ENCODE data around the gene PPM1H. TPM values are rescaled to one million over a fixed set of nuclear protein-coding genes. Genes with fewer than 3 reads are reported as not detected.
A peak's percentile ranks its signal among the peaks of the same experiment; 100 is the strongest.
"Not testable (repeated sequence)": the region's sequence is repeated elsewhere in the genome, so short reads cannot be mapped to it uniquely, and the experiment has no call there.

The PPM1H gene
- total RNA-seq, 1 donor from 2014 or later, result 4.5 TPM

GRCh38 chr12:62943779-62944395 lies 8.9 kb upstream of the PPM1H start:
- DNase-seq, result no peak

DNA sequence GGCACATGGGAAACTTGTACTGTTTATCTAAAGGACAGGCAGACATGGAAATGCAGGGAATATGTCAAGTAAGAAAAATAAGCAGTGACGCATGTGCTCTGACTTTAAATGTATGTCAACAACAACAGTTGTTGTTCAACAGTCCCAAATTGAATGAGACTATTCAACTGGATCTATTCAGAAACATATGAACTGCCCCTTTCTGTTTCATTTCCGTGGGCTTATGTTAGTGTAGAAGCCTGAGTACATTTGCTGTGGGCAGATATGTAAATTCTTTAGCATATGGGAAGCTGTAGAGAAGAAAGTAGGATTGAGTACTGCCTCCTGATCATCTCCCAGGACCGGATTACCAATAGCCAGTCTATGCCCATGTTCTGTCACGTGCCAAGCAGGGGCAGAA lies 7.4 kb upstream of the PPM1H start:
- not testable (repeated sequence) for DNase-seq

GRCh38 chr12:62934239-62934798 lies 631 bp downstream of the PPM1H start:
- DNase-seq, result peak; percentile 40

GRCh38 chr12:62933602-62934238 lies 1.2 kb downstream of the PPM1H start:
- peak; percentile 15 for DNase-seq

DNA sequence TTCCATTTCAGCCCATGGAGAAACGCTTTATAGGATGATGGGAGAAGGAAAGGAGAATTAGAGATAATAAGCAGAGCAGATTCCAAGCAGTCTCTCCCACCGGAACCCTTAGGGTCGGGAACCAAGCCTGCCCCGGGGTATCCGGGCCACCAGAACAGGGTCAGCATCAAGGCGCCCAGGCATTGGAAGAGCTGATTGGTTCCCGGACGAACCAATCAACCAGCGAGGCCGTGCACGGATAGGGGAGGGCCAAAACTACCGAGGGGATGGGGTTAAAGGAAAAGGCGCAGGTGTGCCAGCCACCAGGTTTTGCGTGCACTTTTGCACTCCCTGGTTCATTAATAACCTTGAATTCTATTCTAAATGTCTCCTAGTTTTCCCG lies 1.7 kb downstream of the PPM1H start:
- DNase-seq, result no peak

DNA sequence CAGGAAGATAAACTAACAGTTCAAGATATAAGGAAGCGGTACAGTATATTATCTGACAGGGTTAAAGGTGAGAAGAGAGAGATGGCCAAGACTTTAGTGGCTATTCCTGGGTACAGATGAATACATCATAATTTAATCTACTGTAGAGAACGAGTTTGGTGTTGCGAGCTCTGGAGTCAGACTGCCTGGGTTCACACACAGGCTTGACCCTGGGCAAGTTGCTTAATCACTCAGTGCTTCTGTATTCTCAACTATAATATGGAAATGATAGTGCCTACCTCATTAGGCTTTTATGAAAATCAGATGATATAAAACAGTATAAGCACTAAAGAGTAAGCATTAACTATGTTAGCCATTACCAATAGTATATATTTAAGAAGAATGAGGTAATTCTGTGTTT lies 3.5 kb downstream of the PPM1H start:
- DNase-seq, result no peak

- no peak for DNase-seq
Observed at GRCh38 chr12:62930546-62931425, 4.2 kb downstream of the PPM1H start.

DNA sequence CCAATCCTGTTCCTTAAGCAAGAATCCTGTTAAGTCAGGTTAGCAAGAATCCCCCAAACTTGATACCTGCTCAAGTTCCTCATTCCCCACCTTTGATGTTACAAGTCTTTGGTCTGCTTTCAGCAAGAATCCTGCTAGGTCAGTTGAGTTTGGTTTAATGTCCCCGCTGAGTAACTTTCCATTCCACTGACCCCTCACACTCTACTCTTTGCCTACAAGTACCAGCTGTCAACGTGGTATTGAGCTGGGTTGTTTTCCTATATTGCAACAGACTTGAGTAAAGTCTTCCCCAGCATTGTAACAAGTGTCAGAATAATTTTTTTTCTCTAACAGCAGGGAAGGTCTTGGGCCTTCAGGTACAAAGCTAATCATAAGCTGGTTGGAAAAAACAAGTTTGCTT lies 6.3 kb downstream of the PPM1H start:
- DNase-seq, result no peak

DNA sequence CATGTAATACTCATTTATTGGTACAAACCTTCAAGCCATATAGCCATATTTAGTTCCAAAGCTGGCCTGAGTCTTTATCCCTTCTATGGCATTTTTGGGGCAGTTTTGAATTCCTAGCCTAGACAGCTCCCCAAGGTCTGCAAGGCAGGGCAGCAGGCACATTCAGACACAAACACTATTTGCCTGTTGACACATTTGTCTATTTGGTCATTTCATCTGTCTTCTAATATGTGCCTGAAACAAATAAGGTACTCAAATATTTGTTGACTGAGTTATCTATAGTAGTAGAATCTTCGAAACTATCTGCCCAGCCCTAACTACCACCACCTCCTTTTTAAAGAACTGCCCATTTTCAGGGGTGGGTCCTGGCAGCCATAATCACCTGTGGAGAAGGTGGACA lies 9.3 kb downstream of the PPM1H start:
- DNase-seq, result no peak

- DNase-seq, result no peak
Observed at GRCh38 chr12:62924084-62924483, 10.9 kb downstream of the PPM1H start.

- DNase-seq, result peak; percentile 63
Observed at GRCh38 chr12:62922539-62922938, 12.4 kb downstream of the PPM1H start.

- DNase-seq, result peak; percentile 67
Observed at GRCh38 chr12:62919838-62920237, 15.1 kb downstream of the PPM1H start.

DNA sequence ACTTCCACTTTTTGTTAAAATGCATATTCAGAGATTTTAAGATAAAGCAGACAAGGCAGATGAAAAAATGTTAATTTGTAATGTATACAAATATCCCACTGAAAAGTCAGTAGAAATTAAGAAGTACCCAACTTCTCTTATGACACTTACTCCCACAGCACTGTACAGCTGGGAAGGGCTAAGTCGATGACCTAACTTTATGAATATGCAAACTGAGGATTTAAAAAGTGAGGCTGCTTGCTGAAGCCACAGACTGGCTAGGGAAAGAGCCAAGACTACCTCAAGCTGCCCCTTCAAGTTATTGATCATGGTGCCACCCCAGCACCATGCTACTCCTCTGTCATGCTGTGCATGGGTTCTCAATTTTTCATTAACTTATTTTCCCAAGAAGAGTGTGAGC lies 17.0 kb downstream of the PPM1H start:
- DNase-seq, result no peak

DNA sequence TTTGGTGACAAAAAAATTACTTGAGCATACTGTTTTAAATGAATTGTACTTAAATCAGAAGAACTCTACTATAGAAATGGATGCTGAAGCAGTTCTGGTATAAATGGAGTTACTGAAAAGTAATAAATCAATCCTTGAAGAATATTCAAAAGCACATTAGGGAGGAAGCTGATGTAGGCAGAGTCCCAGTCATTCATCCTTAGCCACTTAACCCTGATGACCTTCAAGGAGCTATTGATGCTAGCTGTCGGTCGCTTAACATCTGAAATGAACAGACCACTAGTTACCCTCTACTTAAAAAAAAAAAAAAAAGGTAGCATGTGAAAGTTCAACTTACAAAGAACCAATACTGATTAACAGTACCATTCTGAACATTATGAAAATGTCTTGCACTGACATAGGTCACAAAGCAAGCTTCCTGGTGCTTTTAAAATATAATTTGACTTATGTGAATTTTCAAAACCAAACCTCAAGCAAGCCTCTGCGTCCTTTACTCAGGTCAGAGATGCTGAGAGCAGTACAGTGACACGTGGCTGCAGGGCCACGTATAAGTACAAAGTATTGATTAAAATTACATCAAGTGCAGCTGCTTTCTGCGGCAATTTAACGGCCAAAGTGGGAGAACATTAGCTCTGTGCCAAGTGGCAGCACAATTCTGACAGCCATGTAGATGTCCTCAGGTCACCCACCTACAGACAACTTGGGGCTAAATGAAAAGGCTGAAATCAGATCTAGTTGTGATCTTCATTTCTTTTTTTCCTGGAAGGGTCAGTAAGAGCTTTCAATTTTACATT lies 18.1 kb downstream of the PPM1H start:
- no peak for DNase-seq

- no peak for DNase-seq
Observed at GRCh38 chr12:62915204-62915529, 19.8 kb downstream of the PPM1H start.

GRCh38 chr12:62914443-62915203 lies 20.3 kb downstream of the PPM1H start:
- DNase-seq, result no peak

DNA sequence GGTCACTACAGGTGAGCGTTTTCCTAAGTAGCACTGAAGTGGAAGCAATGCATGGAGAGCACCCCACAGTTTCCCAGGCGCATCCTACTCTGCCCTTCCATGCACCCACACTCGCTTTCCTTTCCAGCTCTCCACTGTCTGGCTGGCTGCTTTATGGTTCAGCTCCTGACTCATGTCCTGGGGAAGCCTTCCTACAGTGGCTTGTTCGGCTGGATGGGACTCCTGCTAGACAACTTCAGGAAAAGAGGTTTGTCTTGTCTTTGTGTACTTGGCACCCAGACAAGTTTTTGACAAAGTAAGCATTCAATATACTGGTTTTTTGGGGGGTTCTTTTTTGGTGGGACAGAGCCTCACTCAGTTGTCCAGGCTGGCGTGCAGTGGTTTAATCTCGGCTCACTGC lies 21.6 kb downstream of the PPM1H start:
- no peak for DNase-seq

DNA sequence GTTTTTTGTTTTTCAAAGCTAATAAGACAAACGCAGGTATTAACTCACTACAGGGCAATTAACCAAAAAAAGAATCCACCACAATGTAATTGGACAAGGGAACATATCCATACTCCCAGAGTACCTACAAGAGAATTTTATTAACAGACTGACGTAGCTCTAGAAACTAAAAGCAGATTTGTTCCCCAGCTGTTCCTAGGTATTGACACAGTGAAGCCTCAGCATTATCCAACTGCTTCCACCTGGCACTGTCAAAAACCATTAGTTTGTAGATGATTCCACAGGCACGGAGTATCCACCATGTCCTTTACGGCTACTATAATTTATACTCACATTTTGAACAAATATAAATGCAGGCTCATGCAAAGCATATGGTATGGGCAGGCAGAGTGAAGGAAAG lies 22.3 kb downstream of the PPM1H start:
- no peak for DNase-seq

DNA sequence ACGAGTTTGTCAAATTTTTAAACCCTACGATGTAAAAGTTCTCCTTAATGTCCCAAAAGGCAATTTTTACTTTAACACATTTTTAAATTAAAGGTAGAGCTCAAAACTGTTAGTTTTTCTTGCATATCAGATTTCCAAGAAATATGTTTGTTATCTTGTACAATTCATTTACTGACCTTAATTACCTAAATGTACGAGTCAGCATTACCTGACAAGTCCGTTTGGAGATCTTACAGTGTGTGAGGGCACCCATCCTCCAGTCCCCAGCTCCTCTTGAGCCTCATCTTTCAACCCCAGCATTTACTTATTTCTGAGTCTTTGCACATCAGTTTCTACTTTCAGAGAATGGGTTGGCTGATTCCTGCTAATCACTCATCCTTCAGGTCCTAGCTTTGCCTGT lies 23.7 kb downstream of the PPM1H start:
- no peak for DNase-seq

- DNase-seq, result no peak
Observed at GRCh38 chr12:62910549-62911169, 24.3 kb downstream of the PPM1H start.

DNA sequence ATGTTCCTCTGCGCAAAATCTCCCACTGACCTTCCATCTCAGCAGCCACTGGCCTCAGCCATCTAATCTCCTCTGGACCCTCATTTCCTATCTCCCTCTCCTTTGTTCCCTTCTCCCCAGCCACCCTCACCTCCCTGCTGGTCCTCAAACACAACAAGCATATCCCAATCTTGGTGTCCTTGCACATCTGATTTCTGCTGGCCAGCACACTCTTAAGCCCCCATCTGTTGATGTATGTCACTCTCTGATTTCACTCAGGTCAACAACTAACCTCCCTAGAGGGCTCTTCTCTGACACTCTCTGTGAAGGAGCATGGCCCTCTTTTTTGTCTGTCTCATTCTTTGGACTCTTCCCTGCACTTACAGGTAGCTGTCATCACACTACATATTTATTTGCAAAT lies 25.6 kb downstream of the PPM1H start:
- no peak for DNase-seq

Data from tongue (tissue), 2 donors.